HG02981 (cell line): ENCODE data around the gene MED12.

ENCODE experiments used
- ATAC-seq: cut with Tn5 transposase; IDR thresholded peaks from one replicate; pipeline ENCODE4 v1.9.1; 2021; ENCODE audit warnings: mild to moderate bottlenecking, moderate library complexity; ENCODE audit not compliant: unreplicated experiment

Gene MED12

GRCh38 chrX:71118032-71118984 lies at the start of gene MED12:
MED12 (plus strand) TSS chrX:71118596; CDS start chrX:71118755, 159 bp downstream.
- ATAC-seq = peak; percentile 95

GRCh38 chrX:71070531-71070930 lies 47.9 kb upstream of the MED12 start:
- no peak for ATAC-seq

- no peak for ATAC-seq
Observed at GRCh38 chrX:71081330-71082123, 36.9 kb upstream of the MED12 start.

GRCh38 chrX:71082124-71082647 lies 36.2 kb upstream of the MED12 start:
- ATAC-seq = no peak

GRCh38 chrX:71082822-71083221 lies 35.6 kb upstream of the MED12 start:
- ATAC-seq = no peak

GRCh38 chrX:71085900-71086299 lies 32.5 kb upstream of the MED12 start:
- no peak for ATAC-seq

GRCh38 chrX:71091263-71091662 lies 27.1 kb upstream of the MED12 start:
- ATAC-seq = no peak

- no peak for ATAC-seq
Observed at GRCh38 chrX:71095033-71095432, 23.4 kb upstream of the MED12 start.

GRCh38 chrX:71095555-71095980 lies 22.8 kb upstream of the MED12 start, which contains the start of gene FOXO4:
FOXO4 (plus strand) TSS chrX:71095851; CDS start chrX:71096529, 678 bp downstream.
- ATAC-seq = peak; percentile 95

- ATAC-seq = no peak
Observed at GRCh38 chrX:71095981-71096759, 22.2 kb upstream of the MED12 start.

- no peak for ATAC-seq
Observed at GRCh38 chrX:71096760-71097032, 21.7 kb upstream of the MED12 start.

- ATAC-seq = no peak
Observed at GRCh38 chrX:71098302-71098701, 20.1 kb upstream of the MED12 start.

GRCh38 chrX:71098951-71099506 lies 19.4 kb upstream of the MED12 start:
- ATAC-seq = no peak

GRCh38 chrX:71099736-71100135 lies 18.7 kb upstream of the MED12 start:
- ATAC-seq = no peak

GRCh38 chrX:71100581-71101505 lies 17.6 kb upstream of the MED12 start:
- ATAC-seq = no peak

GRCh38 chrX:71102292-71102691 lies 16.1 kb upstream of the MED12 start:
- ATAC-seq = no peak

- ATAC-seq = peak; percentile 56
Observed at GRCh38 chrX:71103110-71103983, 15.0 kb upstream of the MED12 start.

- ATAC-seq = no peak
Observed at GRCh38 chrX:71105628-71106027, 12.8 kb upstream of the MED12 start.
